Mesenchymal stem cell (in vitro differentiated cells and primary cell): ENCODE results near the gene GALNT12.
A peak's percentile ranks its signal among the peaks of the same experiment; 100 is the strongest.

Source experiments
- DNase-seq: peaks from one replicate; pipeline ENCODE4 v3.0.0-alpha.2; 2013
- H2AFZ ChIP-seq: one replicate; pipeline ENCODE4 v1.6.1; 2013; ENCODE audit warnings: low read depth, mild to moderate bottlenecking, control low read depth, inconsistent platforms, low read length, moderate library complexity
- H2AK5ac ChIP-seq: 2 replicates; pipeline ENCODE4 v1.6.1; 2013; ENCODE audit warnings: low read length, moderate library complexity, mild to moderate bottlenecking, inconsistent platforms; ENCODE audit not compliant: severe bottlenecking
- H2BK120ac ChIP-seq: one replicate; pipeline ENCODE4 v1.6.1; 2013; ENCODE audit warnings: low read depth, mild to moderate bottlenecking, inconsistent platforms, low read length, moderate library complexity
- H2BK12ac ChIP-seq, 2 experiments: one replicate each; pipeline ENCODE4 v1.6.1; 2013; ENCODE audit warnings: inconsistent platforms in 2 of 2, low read length in 2 of 2, mild to moderate bottlenecking in 2 of 2, moderate library complexity in 2 of 2, control low read depth in 1 of 2
- H2BK15ac ChIP-seq: one replicate; pipeline ENCODE4 v1.6.1; 2013; ENCODE audit warnings: mild to moderate bottlenecking, low read depth, inconsistent platforms; ENCODE audit not compliant: poor library complexity, severe bottlenecking
- H2BK5ac ChIP-seq: 2 replicates; pipeline ENCODE4 v1.6.1; 2013; ENCODE audit warnings: low read depth, mild to moderate bottlenecking, low read length, control low read depth, inconsistent platforms; ENCODE audit not compliant: poor library complexity, severe bottlenecking
- H3K14ac ChIP-seq, 2 experiments: one replicate each; pipeline ENCODE4 v1.6.1; 2013; ENCODE audit warnings: inconsistent platforms in 2 of 2, low read length in 2 of 2, control low read depth in 1 of 2, mild to moderate bottlenecking in 1 of 2, moderate library complexity in 1 of 2
- H3K18ac ChIP-seq, 2 experiments: one replicate each; pipeline ENCODE4 v1.6.1; 2013; ENCODE audit warnings: inconsistent platforms in 2 of 2, low read length in 2 of 2, control low read depth in 1 of 2, low read depth in 1 of 2, mild to moderate bottlenecking in 1 of 2
- H3K23ac ChIP-seq, 2 experiments: one replicate each; pipeline ENCODE4 v1.6.1; 2013; ENCODE audit warnings: inconsistent platforms in 2 of 2, low read length in 2 of 2, mild to moderate bottlenecking in 2 of 2, moderate library complexity in 2 of 2, control low read depth in 1 of 2
- H3K27ac ChIP-seq: 2 replicates; pipeline ENCODE4 v1.5.1; 2013; ENCODE audit warnings: mild to moderate bottlenecking, moderate library complexity, low read length, control low read depth, inconsistent platforms; ENCODE audit not compliant: poor library complexity, severe bottlenecking
- H3K27me3 ChIP-seq, 2 experiments: 2 replicates each; pipeline versions ENCODE4 v1.6.1 to v1.7.0; 2013; ENCODE audit warnings: low read length in 2 of 2, mild to moderate bottlenecking in 2 of 2, moderate library complexity in 2 of 2, control low read depth in 1 of 2, inconsistent platforms in 1 of 2; ENCODE audit not compliant: control insufficient read depth in 1 of 2, insufficient read depth in 1 of 2
- H3K36me3 ChIP-seq, 2 experiments: 2 replicates each; pipeline versions ENCODE4 v1.6.1 to v1.7.0; 2013; ENCODE audit warnings: low read length in 2 of 2, control low read depth in 1 of 2, inconsistent platforms in 1 of 2, low read depth in 1 of 2, mild to moderate bottlenecking in 1 of 2; ENCODE audit not compliant: insufficient read depth in 2 of 2, control insufficient read depth in 1 of 2
- H3K4ac ChIP-seq, 2 experiments: one replicate each; pipeline ENCODE4 v1.6.1; 2013; ENCODE audit warnings: inconsistent platforms in 2 of 2, low read length in 2 of 2, mild to moderate bottlenecking in 2 of 2, moderate library complexity in 2 of 2, control low read depth in 1 of 2, low read depth in 1 of 2
- H3K4me1 ChIP-seq: 2 replicates; pipeline ENCODE4 v1.6.1; 2013; ENCODE audit warnings: low read depth, low read length, control low read depth; ENCODE audit not compliant: control insufficient read depth, insufficient read depth
- H3K4me2 ChIP-seq: 2 replicates; pipeline ENCODE4 v1.6.1; 2013; ENCODE audit warnings: low read length, mild to moderate bottlenecking, inconsistent platforms; ENCODE audit not compliant: poor library complexity, severe bottlenecking
- H3K4me3 ChIP-seq, 2 experiments: 2 replicates each; pipeline versions ENCODE4 v1.5.1 to v1.7.0; 2013; ENCODE audit warnings: low read length in 2 of 2, mild to moderate bottlenecking in 2 of 2, control low read depth in 1 of 2, low read depth in 1 of 2; ENCODE audit not compliant: insufficient read depth in 1 of 2
- H3K79me1 ChIP-seq: replicated peaks from 2 replicates; pipeline ENCODE4 v1.6.1; 2013; ENCODE audit warnings: mild to moderate bottlenecking, control low read depth, low read length, inconsistent platforms; ENCODE audit not compliant: poor library complexity, severe bottlenecking
- H3K9ac ChIP-seq: 2 replicates; pipeline ENCODE4 v1.7.0; 2013; ENCODE audit warnings: mild to moderate bottlenecking, low read length, moderate library complexity
- H3K9me3 ChIP-seq: 2 replicates; pipeline ENCODE4 v1.7.0; 2013; ENCODE audit warnings: mild to moderate bottlenecking, low read length; ENCODE audit not compliant: control insufficient read depth
- H4K8ac ChIP-seq: one replicate; pipeline ENCODE4 v1.6.1; 2013; ENCODE audit warnings: inconsistent platforms, mild to moderate bottlenecking, low read length, moderate library complexity
- H4K91ac ChIP-seq: one replicate; pipeline ENCODE4 v1.6.1; 2013; ENCODE audit warnings: mild to moderate bottlenecking, low read length, inconsistent platforms
- WGBS: methylation state at CpG from one replicate; pipeline ENCODE4 v1.1.7; 2013; ENCODE audit warnings: mixed read lengths; 5-methylcytosine and 5-hydroxymethylcytosine counted together

GALNT12 gene

GRCh38 chr9:98899408-98900056, 92.1 kb downstream of the GALNT12 start:
- H2AFZ ChIP-seq, result no peak overlapping the region
- H3K14ac ChIP-seq, result no peak overlapping the region
- no peaks in the 10 kb centered on the region for H3K36me3 ChIP-seq
- H3K4ac ChIP-seq, result peak overlapping the region in 1 of 2 experiments; percentile 3
- peak overlapping the region; percentile 53 for H3K9ac ChIP-seq
- no peak overlapping the region for H2BK15ac ChIP-seq
- no peak overlapping the region for H3K23ac ChIP-seq
- no peak overlapping the region for H3K4me2 ChIP-seq
- DNase-seq, result peak; percentile 83
- H3K79me1 ChIP-seq, result no peaks in the 10 kb centered on the region
- no peak overlapping the region for H2BK5ac ChIP-seq
- 30% methylated on average over 3 of the region's 4 CpGs for WGBS
- H3K4me3 ChIP-seq, result no peak overlapping the region
- no peak overlapping the region for H2AK5ac ChIP-seq
- peak overlapping the region in 1 of 2 experiments; percentile 78 for H2BK12ac ChIP-seq
- no peak overlapping the region for H4K91ac ChIP-seq
- peaks cover 24% of the 10 kb centered on the region for H3K9me3 ChIP-seq
- H2BK120ac ChIP-seq, result no peak overlapping the region
- peak overlapping the region; percentile 6 for H3K27ac ChIP-seq
- H3K18ac ChIP-seq, result peak overlapping the region; percentile 25 to 61
- H3K27me3 ChIP-seq, result no peaks in the 10 kb centered on the region
- peak overlapping the region; percentile 1 for H4K8ac ChIP-seq
- H3K4me1 ChIP-seq, result peaks cover 3% of the 10 kb centered on the region
